Activated CD4-positive, alpha-beta T cell treated with anti-CD3 and anti-CD28 coated beads for 48 hours (primary cell): ENCODE measurements around the gene SERINC4.

Source experiments
- DNase-seq: peaks from one replicate; pipeline ENCODE4 v3.0.0-alpha.2; 2020

SERINC4 gene

GRCh38 chr15:43795997-43796396 lies 4.0 kb downstream of the SERINC4 start:
- DNase-seq, result no peak

- DNase-seq, result no peak
Measured at GRCh38 chr15:43795197-43795596, 4.8 kb downstream of the SERINC4 start.

GRCh38 chr15:43794269-43795037 lies 5.6 kb downstream of the SERINC4 start:
- no peak for DNase-seq

GRCh38 chr15:43793647-43794046 lies 6.4 kb downstream of the SERINC4 start:
- DNase-seq, result no peak

- DNase-seq, result peak; percentile 41
Measured at GRCh38 chr15:43792761-43793476, 7.1 kb downstream of the SERINC4 start.

- DNase-seq, result peak; percentile 100
Measured at GRCh38 chr15:43791993-43792760, 7.8 kb downstream of the SERINC4 start, which contains the start of gene SERF2. TSS of gene SERF2 (plus strand) at chr15:43792320. CDS start at chr15:43792377, 57 bp downstream.

GRCh38 chr15:43789409-43789808 lies 10.6 kb downstream of the SERINC4 start:
- DNase-seq, result no peak

GRCh38 chr15:43779016-43779415 lies 21.0 kb downstream of the SERINC4 start:
- no peak for DNase-seq

- peak; percentile 94 for DNase-seq
Measured at GRCh38 chr15:43777267-43777914, 22.6 kb downstream of the SERINC4 start.

GRCh38 chr15:43776718-43777266 lies 23.2 kb downstream of the SERINC4 start, which contains the start of gene ELL3:
TSS of gene ELL3 (minus strand) at chr15:43776966. CDS start at chr15:43776901, 65 bp downstream.
- DNase-seq, result peak; percentile 83

- peak; percentile 39 for DNase-seq
Measured at GRCh38 chr15:43776101-43776717, 23.8 kb downstream of the SERINC4 start.

- no peak for DNase-seq
Measured at GRCh38 chr15:43775411-43775965, 24.5 kb downstream of the SERINC4 start.

GRCh38 chr15:43774062-43774461 lies 26.0 kb downstream of the SERINC4 start:
- no peak for DNase-seq

- DNase-seq, result no peak
Measured at GRCh38 chr15:43772624-43773023, 27.4 kb downstream of the SERINC4 start.

- DNase-seq, result no peak
Measured at GRCh38 chr15:43771816-43772215, 28.2 kb downstream of the SERINC4 start.

- DNase-seq, result peak; percentile 78
Measured at GRCh38 chr15:43769584-43770228, 30.3 kb downstream of the SERINC4 start.

- DNase-seq, result no peak
Measured at GRCh38 chr15:43763819-43764446, 36.1 kb downstream of the SERINC4 start.

GRCh38 chr15:43762824-43763223 lies 37.2 kb downstream of the SERINC4 start:
- DNase-seq, result no peak

GRCh38 chr15:43751885-43752284 lies 48.1 kb downstream of the SERINC4 start:
- DNase-seq, result no peak

GRCh38 chr15:43749690-43750345 lies 50.2 kb downstream of the SERINC4 start:
- peak; percentile 62 for DNase-seq
